ENCODE results near the gene SMYD3. TPM values are rescaled to one million over a fixed set of nuclear protein-coding genes. Genes with fewer than 3 reads are reported as not detected.

Gene SMYD3
- total RNA-seq, 4 donors from 2014 or later: 10.5 to 36.4 (median 22.5) TPM

- no peak overlapping the region for H3K27ac ChIP-seq
- H3K27me3 ChIP-seq: no peaks in the 10 kb centered on the region
- intact Hi-C loops (cut with DNase I; ENCODE audit: low total_unique reads): no loop called here
- no peak overlapping the region for H3K4me3 ChIP-seq
- DNase-seq: no peak
- H3K4me1 ChIP-seq: no peaks in the 10 kb centered on the region
- no peaks in the 10 kb centered on the region for H3K9me3 ChIP-seq
- no peaks in the 10 kb centered on the region for H3K36me3 ChIP-seq
- TF ChIP-seq, protein P1, sequence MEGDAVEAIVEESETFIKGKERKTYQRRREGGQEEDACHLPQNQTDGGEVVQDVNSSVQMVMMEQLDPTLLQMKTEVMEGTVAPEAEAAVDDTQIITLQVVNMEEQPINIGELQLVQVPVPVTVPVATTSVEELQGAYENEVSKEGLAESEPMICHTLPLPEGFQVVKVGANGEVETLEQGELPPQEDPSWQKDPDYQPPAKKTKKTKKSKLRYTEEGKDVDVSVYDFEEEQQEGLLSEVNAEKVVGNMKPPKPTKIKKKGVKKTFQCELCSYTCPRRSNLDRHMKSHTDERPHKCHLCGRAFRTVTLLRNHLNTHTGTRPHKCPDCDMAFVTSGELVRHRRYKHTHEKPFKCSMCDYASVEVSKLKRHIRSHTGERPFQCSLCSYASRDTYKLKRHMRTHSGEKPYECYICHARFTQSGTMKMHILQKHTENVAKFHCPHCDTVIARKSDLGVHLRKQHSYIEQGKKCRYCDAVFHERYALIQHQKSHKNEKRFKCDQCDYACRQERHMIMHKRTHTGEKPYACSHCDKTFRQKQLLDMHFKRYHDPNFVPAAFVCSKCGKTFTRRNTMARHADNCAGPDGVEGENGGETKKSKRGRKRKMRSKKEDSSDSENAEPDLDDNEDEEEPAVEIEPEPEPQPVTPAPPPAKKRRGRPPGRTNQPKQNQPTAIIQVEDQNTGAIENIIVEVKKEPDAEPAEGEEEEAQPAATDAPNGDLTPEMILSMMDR (IDR thresholded peaks at IDR 0.05): no peak
- no peak for TF ChIP-seq POLR2A (IDR thresholded peaks at IDR 0.05)
Observed at GRCh38 chr1:246533371-246533905, 26.4 kb upstream of the SMYD3 start.

GRCh38 chr1:246532519-246532918 lies 25.4 kb upstream of the SMYD3 start:
- H3K4me3 ChIP-seq: no peak overlapping the region
- H3K27ac ChIP-seq: no peak overlapping the region
- no peaks in the 10 kb centered on the region for H3K4me1 ChIP-seq
- no peaks in the 10 kb centered on the region for H3K9me3 ChIP-seq
- H3K36me3 ChIP-seq: no peaks in the 10 kb centered on the region
- no peak for DNase-seq
- TF ChIP-seq, protein P1 (IDR thresholded peaks at IDR 0.05): no peak
- TF ChIP-seq POLR2A (IDR thresholded peaks at IDR 0.05): no peak
- H3K27me3 ChIP-seq: no peaks in the 10 kb centered on the region
- intact Hi-C loops (cut with DNase I; ENCODE audit: low total_unique reads): no loop called here

- no peaks in the 10 kb centered on the region for H3K36me3 ChIP-seq
- H3K4me1 ChIP-seq: no peaks in the 10 kb centered on the region
- no peaks in the 10 kb centered on the region for H3K27me3 ChIP-seq
- no peak for TF ChIP-seq POLR2A (IDR thresholded peaks at IDR 0.05)
- TF ChIP-seq, protein P1 (IDR thresholded peaks at IDR 0.05): no peak
- no peak for DNase-seq
- no peak overlapping the region for H3K4me3 ChIP-seq
- H3K27ac ChIP-seq: no peak overlapping the region
- intact Hi-C loops (cut with DNase I; ENCODE audit: low total_unique reads): no loop called here
- no peaks in the 10 kb centered on the region for H3K9me3 ChIP-seq
Observed at GRCh38 chr1:246530482-246530881, 23.4 kb upstream of the SMYD3 start.

GRCh38 chr1:246528933-246529731 lies 22.1 kb upstream of the SMYD3 start:
- Histone ChIP-seq H3K9me3 (no peaks in the 10 kb centered on the region), H3K27me3 (no peaks in the 10 kb centered on the region), H3K4me3 (no peak overlapping the region), H3K36me3 (no peaks in the 10 kb centered on the region), H3K27ac (no peak overlapping the region), H3K4me1 (no peaks in the 10 kb centered on the region)
- TF ChIP-seq, protein P1 (IDR thresholded peaks at IDR 0.05): no peak
- no peak for TF ChIP-seq POLR2A (IDR thresholded peaks at IDR 0.05)
- intact Hi-C loops (cut with DNase I; ENCODE audit: low total_unique reads): no loop called here
- DNase-seq: no peak

DNA sequence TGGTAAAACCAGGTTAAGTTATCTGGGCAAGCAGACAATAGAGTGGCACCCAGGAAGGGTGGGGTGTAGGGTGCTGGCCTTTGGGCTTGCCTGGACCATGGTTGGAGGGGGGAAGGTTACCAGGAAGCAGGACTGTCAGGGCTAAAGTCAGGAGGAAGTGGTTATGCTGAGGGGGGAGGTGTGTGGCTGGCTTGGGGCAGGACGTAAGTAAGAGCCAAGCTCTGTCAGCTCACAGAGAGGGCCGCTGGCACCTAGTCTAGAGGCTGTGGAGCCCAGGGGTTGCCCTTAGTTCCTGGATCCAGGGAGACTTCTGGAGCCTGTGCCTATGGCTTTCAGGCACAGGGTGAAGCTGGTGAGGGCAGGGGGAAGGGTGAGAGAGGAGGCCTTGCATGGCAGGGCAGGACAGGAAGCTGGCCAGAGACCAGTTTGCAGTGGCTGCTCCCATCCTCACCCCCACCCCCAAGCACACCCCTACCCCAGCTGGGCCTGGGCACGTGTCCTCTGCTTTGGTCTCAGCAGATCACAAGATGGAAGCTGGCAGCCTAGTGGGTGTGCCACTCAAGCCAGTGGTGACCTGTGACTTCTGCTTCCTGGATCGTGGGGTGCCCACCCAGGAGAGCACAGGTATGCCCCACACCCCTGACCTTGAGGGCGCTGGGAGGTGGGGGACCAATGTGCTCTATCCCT lies 20.5 kb upstream of the SMYD3 start:
- H3K4me1 ChIP-seq: no peaks in the 10 kb centered on the region
- H3K36me3 ChIP-seq: no peaks in the 10 kb centered on the region
- H3K27ac ChIP-seq: no peak overlapping the region
- TF ChIP-seq, protein P1 (IDR thresholded peaks at IDR 0.05): no peak
- no peak for TF ChIP-seq POLR2A (IDR thresholded peaks at IDR 0.05)
- intact Hi-C loops (cut with DNase I; ENCODE audit: low total_unique reads): no loop called here
- DNase-seq: no peak
- no peaks in the 10 kb centered on the region for H3K9me3 ChIP-seq
- H3K4me3 ChIP-seq: no peak overlapping the region
- no peaks in the 10 kb centered on the region for H3K27me3 ChIP-seq
